Testis (tissue), 3 donors: ENCODE results near the gene ECHS1. TPM values are rescaled to one million over a fixed set of nuclear protein-coding genes. Genes with fewer than 3 reads are reported as not detected.
A peak's percentile ranks its signal among the peaks of the same experiment; 100 is the strongest.

Experiments used
- DNase-seq: peaks from one replicate; pipeline ENCODE4 v3.0.0-alpha.2; 2019
- H3K27ac ChIP-seq, 2 donors: fragments of 200-600 bp; sonication (generic); one replicate each; pipeline ENCODE4 v1.5.1; 2019
- H3K27me3 ChIP-seq: fragments of 200-600 bp; sonication (generic); one replicate; pipeline ENCODE4 v1.5.1; 2019
- H3K36me3 ChIP-seq: fragments of 200-600 bp; sonication (generic); one replicate; pipeline ENCODE4 v1.5.1; 2017; ENCODE audit warnings: low read depth; ENCODE audit errors: missing control alignments
- H3K4me1 ChIP-seq: fragments of 200-600 bp; sonication (generic); one replicate; pipeline ENCODE4 v1.5.1; 2019
- H3K4me3 ChIP-seq, 2 donors: fragments of 200-600 bp; sonication (generic); one replicate each; pipeline ENCODE4 v1.5.1; 2017 to 2019
- H3K9me3 ChIP-seq: fragments of 200-600 bp; sonication (generic); one replicate; pipeline ENCODE4 v1.5.1; 2017
- CTCF ChIP-seq, 3 experiments: fragments of 450-650 bp in 2 of 3; fragments of 200-600 bp in 1 of 3; sonication (generic) in 1 of 3; IDR thresholded peaks; one replicate each; pipeline ENCODE4 v1.5.1; 2016 to 2019; ENCODE audit warnings: antibody characterized with exemption in 3 of 3, mild to moderate bottlenecking in 2 of 3, moderate library complexity in 1 of 3
- POLR2A ChIP-seq: fragments of 450-650 bp; IDR thresholded peaks from one replicate; pipeline ENCODE4 v1.6.1; 2017; ENCODE audit warnings: antibody characterized with exemption, mild to moderate bottlenecking, moderate library complexity
- WGBS, 2 donors: methylation state at CpG; one replicate each; pipeline ENCODE4 v1.1.5; 2018; 5-methylcytosine and 5-hydroxymethylcytosine counted together
- intact Hi-C: fragments of 100-400 bp; cut with DNase I; formaldehyde crosslinking; loops from one replicate; pipeline ENCODE4 v1.15.1; 2023; ENCODE audit warnings: low total_unique reads
- polyA plus RNA-seq: library from polyadenylated mRNA; stranded (reverse); fragments of 350-450 nt; fragmentation: Illumina TruSeq; extraction: RNeasy Lipid Tissue Mini Kit (QIAGEN cat#74804); gene quantifications from one replicate; pipeline ENCODE4 v1.2.3, GENCODE V29; 2014; ENCODE audit warnings: low read depth, low replicate concordance; ENCODE audit not compliant: insufficient read depth
- total RNA-seq, 2 donors: library from RNA; depleted of rRNA; stranded (reverse); fragments of >200 nt; gene quantifications; one replicate each; pipeline ENCODE4 v1.2.3, GENCODE V29; 2016

ECHS1 gene
- total and polyA plus RNA-seq, 3 donors from 2014 or later, result 104 to 118 (median 118) TPM

DNA sequence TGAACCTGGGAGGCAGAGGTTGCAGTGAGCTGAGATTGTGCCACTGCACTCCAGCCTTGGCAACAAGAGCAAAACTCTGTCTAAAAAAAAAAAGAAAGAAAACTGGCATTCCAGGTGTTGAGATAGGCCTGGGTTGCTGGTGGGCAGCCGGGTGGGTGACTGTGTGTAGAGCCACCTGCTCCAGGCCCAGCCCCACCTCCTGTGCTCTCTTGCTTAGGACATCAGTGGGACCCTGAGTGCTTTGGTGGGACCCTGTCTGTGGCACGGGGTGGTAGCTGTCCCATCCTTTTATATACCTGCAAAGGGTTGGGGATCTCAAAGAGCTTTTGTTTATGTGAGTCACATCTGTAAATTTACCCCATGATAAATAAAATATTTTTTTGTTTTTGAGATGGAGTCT, 12.1 kb upstream of the ECHS1 start:
- TF ChIP-seq POLR2A (no peak), CTCF (IDR thresholded peaks at IDR 0.05) (no peak)
- Histone ChIP-seq H3K9me3 (no peaks in the 10 kb centered on the region), H3K4me1 (no peaks in the 10 kb centered on the region), H3K27me3 (no peaks in the 10 kb centered on the region), H3K36me3 (no peaks in the 10 kb centered on the region), H3K27ac (no peak overlapping the region), H3K4me3 (no peak overlapping the region)
- no peak for DNase-seq
- 94 to 100% methylated on average over 2 of the region's 2 CpGs for WGBS, 2 donors
- intact Hi-C loops, result no loop called here

DNA sequence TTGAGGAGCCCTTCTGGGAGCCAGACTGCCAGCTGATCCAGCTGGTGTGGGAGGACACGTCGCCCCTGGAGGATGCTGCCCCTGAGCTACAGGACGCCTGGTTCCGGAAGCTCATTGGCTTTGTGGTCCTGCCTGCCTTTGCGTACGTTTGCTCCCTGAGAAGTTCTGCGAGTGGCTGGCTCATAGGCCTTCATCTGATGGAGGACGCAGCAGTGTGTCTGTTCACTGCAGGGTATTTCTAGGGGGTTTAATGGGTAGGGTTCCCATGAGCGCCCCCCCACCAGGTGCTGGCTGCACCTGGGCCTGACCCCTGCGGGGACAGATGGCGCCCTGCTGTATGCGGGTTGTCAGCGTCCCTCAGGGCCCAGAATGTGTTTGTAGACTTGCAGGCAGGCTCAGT, 10.9 kb upstream of the ECHS1 start:
- no peak overlapping the region for H3K27ac ChIP-seq
- no peaks in the 10 kb centered on the region for H3K36me3 ChIP-seq
- intact Hi-C loops, result no loop called here
- H3K27me3 ChIP-seq, result no peaks in the 10 kb centered on the region
- 94% methylated on average over 9 to 13 of the region's 13 CpGs for WGBS, 2 donors
- no peak for DNase-seq
- TF ChIP-seq CTCF (IDR thresholded peaks at IDR 0.05) (no peak), POLR2A (no peak)
- no peaks in the 10 kb centered on the region for H3K9me3 ChIP-seq
- no peak overlapping the region for H3K4me3 ChIP-seq
- H3K4me1 ChIP-seq, result peaks cover 5% of the 10 kb centered on the region

- H3K4me1 ChIP-seq, result peaks cover 5% of the 10 kb centered on the region
- no peaks in the 10 kb centered on the region for H3K36me3 ChIP-seq
- intact Hi-C loops, result no loop called here
- no peak overlapping the region for H3K4me3 ChIP-seq
- no peak for TF ChIP-seq CTCF (IDR thresholded peaks at IDR 0.05)
- no peak for TF ChIP-seq POLR2A
- H3K9me3 ChIP-seq, result no peaks in the 10 kb centered on the region
- H3K27ac ChIP-seq, result no peak overlapping the region
- no peaks in the 10 kb centered on the region for H3K27me3 ChIP-seq
- WGBS, 2 donors, result 89 to 96% methylated on average over 4 of the region's 4 CpGs
- no peak for DNase-seq
Observed at GRCh38 chr10:133383551-133383950, 10.4 kb upstream of the ECHS1 start.

DNA sequence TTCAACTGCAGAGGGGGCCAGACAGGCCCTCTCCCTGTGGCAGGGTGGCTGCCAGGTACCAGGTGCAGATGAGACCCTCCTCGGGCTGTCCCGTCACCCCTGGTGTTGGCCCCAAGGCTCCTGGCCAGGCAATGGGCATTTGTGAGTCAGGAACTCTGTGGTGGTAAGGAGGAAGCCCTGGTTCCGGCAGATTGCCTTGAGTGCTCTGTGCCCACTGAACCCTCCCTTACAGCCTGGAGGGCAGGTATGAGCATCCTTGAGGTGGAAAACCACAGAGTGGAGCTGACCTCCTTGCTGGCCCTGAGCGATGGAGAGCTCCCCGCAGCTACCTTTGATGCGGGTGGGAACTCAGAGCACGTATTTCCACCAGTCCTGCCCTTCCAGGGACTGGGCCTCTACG, 7.9 kb upstream of the ECHS1 start:
- Histone ChIP-seq H3K27ac (no peak overlapping the region), H3K4me1 (peaks cover 5% of the 10 kb centered on the region), H3K27me3 (no peaks in the 10 kb centered on the region), H3K36me3 (no peaks in the 10 kb centered on the region), H3K9me3 (no peaks in the 10 kb centered on the region), H3K4me3 (no peak overlapping the region)
- 93 to 96% methylated on average over 2 to 8 of the region's 8 CpGs for WGBS, 2 donors
- DNase-seq, result no peak
- TF ChIP-seq POLR2A (no peak), CTCF (IDR thresholded peaks at IDR 0.05) (no peak)
- intact Hi-C loops, result no loop called here

GRCh38 chr10:133379801-133380666, 6.9 kb upstream of the ECHS1 start:
- intact Hi-C loops, result no loop called here

More at GRCh38 chr10:133379801-133380666, 6.9 kb upstream of the ECHS1 start:
- Histone ChIP-seq H3K27me3 (no peaks in the 10 kb centered on the region), H3K36me3 (no peaks in the 10 kb centered on the region), H3K4me3 (peak overlapping the region; percentile 71 to 90), H3K27ac (peak overlapping the region; percentile 10 to 64), H3K4me1 (peaks cover 5% of the 10 kb centered on the region), H3K9me3 (no peaks in the 10 kb centered on the region)
- DNase-seq, result no peak
- TF ChIP-seq POLR2A (no peak), CTCF (IDR thresholded peaks at IDR 0.05) (no peak)
- 70 to 88% methylated on average over 6 to 36 of the region's 36 CpGs for WGBS, 2 donors
